IMR-90 (cell line): ENCODE measurements around the gene TBC1D22B.

Source experiments
- CHD1 ChIP-seq: IDR thresholded peaks from 2 replicates; pipeline ENCODE4 v1.6.1; 2012; ENCODE audit warnings: low read depth, low read length, improper control_type of control experiment
- CTCF ChIP-seq: conservative IDR thresholded peaks from 2 replicates; pipeline ENCODE4 v1.5.1; 2012; ENCODE audit warnings: mild to moderate bottlenecking, low read depth, low read length, improper control_type of control experiment
- ELK1 ChIP-seq: fragments of 150-350 bp; IDR thresholded peaks from 2 replicates; pipeline ENCODE4 v1.6.1; 2016; ENCODE audit warnings: low read depth, mild to moderate bottlenecking, low read length, moderate library complexity, borderline replicate concordance
- MAZ ChIP-seq: IDR thresholded peaks from 2 replicates; pipeline ENCODE4 v1.6.1; 2012; ENCODE audit warnings: low read depth, mild to moderate bottlenecking, low read length, improper control_type of control experiment, moderate library complexity, borderline replicate concordance
- NFE2L2 ChIP-seq: fragments of 150-350 bp; IDR thresholded peaks from 2 replicates; pipeline ENCODE4 v1.6.1; 2016; ENCODE audit warnings: low read depth, mild to moderate bottlenecking, low read length
- POLR2A ChIP-seq: IDR thresholded peaks from 2 replicates; pipeline ENCODE4 v1.6.1; 2012; ENCODE audit warnings: mild to moderate bottlenecking, low read depth, low read length

- TF ChIP-seq CTCF (no peak), POLR2A (no peak), MAZ (no peak), NFE2L2 (no peak), CHD1 (no peak), ELK1 (no peak)
Observed at GRCh38 chr6:37331047-37331446, 73.5 kb downstream of the TBC1D22B start.
